ENCODE measurements around the gene AUTS2.

Gene AUTS2

DNA sequence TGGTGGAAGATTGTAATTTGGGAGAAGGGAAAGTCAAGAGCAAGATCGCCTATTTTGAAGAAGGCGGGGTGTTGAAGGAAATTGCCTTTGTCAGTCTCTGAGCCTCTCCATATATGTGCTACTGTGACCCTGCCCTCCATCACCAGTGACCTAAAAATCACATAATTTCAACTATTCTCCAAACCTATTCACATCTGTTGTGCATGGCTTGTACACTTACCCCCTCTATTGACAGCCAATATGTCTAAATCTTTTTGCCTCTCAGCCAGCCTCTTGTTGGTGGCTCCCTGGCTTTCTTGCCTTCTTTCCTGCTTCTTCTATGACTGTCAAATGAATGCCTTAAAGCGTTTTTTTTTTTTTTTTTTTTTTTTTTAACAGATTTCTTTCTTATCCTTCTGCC, 295.6 kb downstream of the AUTS2 start:
- no peak for DNase-seq (ENCODE audit: low read depth)

DNA sequence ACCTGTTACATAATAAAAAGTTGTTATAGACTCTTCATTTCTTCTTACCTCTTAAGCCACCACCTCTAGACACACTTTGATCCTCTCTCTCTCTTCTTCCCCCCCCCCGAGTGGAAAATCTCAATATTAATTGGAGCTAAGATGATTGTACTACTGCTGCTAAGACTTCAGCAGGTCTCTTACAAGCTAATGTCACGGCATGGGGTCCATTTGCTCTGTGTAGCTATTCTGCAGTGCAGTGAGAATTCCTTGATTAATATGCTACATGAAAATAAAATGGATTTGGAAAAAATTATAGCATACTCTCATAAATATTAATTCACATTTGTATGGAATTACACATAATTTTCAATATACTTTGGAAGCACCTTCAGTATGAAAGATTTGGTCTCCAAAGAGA, 297.2 kb downstream of the AUTS2 start:
- no peak for DNase-seq (ENCODE audit: low read depth)

DNA sequence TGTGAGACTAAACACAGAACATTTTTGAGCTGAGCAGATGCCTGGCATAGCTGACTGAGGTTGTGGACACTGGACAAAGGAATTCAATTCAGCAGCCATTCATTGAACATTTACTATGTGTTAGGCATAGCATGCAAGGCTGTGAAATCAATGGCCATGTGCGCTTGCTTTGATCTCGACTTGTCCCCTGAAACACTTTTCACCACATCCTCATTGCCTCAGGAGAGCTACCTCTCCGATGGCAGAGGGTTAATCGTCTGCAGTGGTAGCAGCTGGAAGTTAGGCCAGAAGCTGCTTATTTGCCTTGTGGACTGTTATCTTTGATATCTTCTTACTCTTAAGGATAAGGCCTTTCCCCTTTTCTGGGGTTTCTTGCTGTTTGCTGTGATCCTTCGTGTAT, 297.8 kb downstream of the AUTS2 start:
- no peak for DNase-seq (ENCODE audit: low read depth)

DNA sequence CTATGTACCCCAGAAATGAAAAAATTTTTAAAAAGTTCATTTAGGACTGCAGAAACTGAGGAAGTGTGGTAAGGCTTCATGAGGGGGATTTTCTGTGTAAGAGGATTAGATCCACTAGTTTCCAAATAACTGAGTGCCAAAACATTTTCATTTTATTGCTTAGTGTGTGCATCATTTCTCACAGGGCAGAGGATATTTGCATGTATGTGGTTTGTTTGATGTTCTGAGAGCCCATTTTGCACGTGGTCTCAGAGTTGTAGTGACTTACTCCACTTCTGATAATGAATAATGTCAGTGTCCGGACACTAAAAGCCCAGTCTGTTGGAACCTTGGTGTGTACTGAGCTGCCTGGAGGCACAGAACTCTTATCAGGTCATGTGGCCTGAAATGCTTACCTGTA, 299.9 kb downstream of the AUTS2 start:
- DNase-seq (ENCODE audit: low read depth), result no peak

DNA sequence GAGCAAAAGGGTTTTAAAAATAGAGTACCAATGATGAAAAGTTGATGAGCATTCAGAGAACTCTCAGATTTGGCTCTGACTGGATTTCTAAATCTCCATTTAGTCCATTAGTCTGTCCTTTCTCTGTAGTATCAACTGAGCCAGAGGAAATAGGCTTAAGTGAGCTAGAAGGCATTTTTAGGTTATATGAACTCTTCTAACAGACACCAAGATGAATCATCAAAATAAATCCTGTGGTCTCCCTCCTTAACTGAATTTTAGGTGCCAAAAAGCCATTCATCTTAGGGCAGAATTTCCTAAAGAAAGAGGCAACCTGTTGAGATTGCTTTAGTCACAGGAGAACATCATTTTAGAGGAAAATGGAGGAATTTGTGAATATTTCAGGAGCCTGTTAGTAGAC, 305.1 kb downstream of the AUTS2 start:
- DNase-seq (ENCODE audit: low read depth), result no peak

DNA sequence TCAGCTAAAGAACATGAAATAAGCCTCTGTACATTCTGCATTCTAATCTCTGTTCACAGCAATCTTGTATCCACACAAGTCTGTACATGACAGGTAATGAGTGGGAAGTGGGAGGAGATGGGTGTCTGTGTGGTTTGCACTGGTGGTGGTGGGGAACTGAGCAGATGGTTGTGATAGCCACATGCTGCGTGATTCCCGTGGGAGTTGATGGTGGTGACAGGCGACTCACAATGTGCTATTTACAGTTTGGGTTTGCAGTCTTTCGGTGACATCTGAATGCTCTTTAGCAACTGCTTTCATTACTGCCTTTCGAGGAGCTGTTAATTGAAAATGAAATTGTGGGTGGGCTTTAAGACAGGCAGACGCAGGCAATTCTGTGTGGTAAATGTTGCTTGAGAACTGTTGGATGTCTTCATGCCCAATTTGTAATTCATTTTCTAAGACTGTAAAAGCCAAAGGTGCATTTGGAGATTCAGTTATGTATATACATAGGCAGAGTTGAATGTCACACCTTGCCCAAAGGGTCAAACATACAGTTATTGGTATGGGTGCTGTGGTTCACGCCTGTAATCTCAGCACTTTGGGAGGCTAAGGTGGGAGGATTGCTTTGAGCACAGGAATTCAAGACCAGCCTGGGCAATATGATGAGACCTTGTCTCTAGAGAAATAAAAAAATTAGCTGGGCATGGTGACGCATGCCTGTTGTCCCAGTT, 308.2 kb downstream of the AUTS2 start:
- DNase-seq (ENCODE audit: low read depth), result no peak

DNA sequence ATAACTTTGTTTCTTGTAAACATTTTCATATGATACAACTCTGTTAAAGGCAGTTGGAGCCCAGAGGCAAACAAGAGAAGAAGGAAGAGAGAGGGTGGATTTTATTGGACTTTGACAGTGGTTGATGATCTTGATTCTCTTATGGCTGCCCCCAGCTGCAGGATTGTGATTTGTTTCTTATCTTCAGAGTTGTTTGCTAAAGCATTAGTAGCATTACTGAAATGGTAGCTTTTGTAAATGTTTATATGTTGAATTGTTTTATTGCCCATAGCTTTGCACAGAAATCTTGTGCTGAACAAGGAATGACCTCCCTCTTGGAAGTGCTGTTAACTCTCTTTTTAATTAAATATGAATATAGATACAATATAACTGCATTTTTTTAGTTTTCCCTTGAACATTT, 309.4 kb downstream of the AUTS2 start:
- DNase-seq (ENCODE audit: low read depth), result no peak

DNA sequence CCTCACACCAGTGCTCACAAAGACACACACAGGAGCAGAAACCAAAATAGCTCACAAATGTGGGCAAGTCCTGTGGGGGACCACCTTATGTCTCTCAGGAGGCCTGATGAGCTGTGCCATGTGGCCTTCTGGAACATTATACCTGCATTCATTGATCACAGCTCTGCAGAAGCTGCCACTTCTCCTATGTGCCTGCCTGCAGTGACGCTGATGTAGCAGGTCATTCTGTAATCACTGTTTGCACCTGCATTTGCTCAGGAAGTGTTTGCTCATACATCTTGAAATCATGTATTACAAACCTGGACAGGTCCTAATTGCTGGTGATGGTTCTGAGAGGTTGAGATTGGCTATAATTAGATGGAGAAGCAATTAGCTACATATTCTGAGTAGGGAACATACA, 310.2 kb downstream of the AUTS2 start:
- no peak for DNase-seq (ENCODE audit: low read depth)

DNA sequence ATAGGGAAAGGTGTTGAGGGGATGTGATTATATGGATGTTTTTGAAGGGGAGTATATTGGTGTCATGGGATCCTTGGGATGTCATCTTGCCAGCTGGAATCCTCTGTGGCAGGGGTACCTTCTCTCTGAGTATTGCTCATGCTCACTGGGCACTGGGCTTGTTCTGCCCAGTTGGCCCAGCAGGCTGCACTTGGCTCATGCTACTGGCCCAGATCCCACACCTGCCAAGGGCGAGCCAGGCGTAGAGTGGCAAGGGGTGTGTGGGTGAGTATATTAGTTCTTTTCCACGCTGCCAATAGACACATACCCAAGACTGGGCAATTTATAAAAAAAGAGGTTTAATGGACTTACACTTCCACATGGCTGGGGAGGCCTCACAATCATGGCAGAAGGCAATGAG, 311.9 kb downstream of the AUTS2 start:
- no peak for DNase-seq (ENCODE audit: low read depth)

DNA sequence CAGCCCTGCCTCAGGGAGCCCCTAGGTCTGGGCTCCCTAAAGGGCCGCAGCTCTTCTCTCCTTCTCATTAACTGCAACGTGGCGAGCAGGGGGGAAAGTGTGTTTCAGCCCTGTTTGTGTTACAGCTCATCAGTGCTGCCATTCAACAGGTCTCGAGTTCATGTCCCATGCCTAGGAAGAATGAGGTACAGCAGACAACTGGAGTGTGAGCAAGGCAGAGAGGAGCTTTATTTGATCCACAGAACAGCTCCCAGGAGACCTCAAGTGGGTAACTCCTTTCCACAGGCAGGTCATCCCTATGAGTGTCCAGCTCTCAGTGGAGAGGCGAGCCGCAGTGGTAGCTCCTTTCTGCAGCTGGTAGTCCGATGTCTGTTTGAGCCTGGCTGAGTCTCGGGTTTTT, 313.1 kb downstream of the AUTS2 start:
- DNase-seq (ENCODE audit: low read depth), result no peak

DNA sequence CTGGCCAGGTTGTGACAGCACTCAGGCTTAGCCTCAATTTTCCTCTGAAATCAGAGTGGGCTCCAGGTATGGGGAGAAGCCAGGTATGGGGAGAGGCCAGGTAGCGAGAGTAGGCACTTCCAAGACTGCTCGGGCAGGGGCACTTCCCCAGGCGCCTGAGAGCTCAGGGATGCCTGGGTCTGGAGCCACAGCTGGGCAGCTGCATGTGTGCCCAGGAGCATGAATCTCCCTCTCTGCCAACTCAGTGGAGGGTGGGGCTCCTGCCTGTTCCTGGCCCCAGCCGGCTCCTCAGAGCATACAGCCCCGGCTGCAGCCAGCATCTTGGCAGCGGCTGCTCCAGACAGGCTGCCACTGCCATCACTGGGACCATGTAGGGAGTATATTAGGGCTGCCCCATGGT, 313.9 kb downstream of the AUTS2 start:
- DNase-seq (ENCODE audit: low read depth), result no peak

DNA sequence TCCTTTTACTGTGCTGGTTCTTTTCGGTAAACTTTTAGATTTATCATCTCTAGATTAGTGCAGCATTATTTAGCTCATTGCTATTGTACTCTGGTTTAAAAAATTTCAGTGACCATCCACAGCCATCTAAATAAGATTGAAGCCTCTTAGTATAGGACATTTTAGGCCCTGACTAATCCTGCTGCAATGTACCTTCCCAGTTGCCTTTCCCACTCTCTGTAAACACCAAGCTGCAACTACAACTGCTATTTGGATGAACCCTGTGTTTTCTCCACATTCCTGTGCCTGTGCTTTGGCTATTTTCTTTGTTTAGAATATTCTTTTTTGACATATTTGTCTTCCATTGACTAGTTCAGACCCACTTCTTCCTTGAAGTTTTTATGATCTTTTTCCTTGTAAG, 314.6 kb downstream of the AUTS2 start:
- DNase-seq (ENCODE audit: low read depth), result no peak

DNA sequence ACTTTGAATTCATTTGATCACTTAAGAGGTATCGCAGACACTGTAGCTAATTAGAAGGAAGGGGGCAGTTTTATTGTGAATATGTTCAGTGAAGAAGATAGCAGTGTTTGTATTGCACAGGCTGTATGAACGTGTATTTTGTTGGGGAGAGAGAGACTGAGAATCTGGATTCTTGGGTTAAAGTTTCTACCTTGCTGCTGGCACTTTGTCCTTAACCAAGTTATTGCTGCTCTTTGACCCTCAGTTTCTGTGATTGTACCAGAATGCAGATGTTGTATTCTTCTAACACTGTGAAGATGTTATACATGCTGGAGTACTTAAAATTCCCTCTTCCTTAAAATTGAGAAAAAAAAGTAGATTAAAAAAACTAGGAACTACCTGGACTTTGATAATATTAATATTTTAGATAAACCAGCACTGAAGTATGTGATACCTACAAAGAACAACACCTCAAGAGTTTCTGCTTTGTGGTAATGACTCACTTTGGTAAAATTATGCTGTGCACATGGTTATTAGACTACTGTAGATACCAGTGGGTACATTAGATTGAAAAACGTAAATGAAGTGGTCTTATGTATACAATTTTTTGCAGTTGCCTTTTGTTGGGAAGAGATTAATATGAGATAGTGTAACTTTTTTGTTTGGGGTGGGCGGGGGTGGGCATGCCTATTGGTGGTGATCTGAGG, 321.3 kb downstream of the AUTS2 start:
- DNase-seq (ENCODE audit: low read depth), result no peak

DNA sequence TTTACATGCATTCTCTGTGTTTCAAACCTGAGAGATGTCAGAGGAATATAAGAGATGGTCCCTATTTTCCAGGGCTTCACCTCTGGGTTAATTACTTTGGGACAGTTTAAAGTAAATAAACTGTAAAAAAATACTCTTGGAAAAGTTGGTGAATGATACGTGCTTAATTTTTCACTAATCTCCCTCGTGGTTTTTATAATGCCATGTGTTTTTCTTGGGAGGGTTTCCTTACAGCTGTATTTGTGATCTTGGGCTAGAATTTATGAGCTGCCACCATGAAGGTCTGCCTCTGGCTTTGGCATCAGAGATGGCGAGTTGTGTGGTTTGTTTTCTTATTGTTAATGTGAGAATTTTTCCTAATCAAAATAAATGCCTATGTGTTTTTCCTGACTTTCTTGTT, 322.5 kb downstream of the AUTS2 start:
- DNase-seq (ENCODE audit: low read depth), result no peak

DNA sequence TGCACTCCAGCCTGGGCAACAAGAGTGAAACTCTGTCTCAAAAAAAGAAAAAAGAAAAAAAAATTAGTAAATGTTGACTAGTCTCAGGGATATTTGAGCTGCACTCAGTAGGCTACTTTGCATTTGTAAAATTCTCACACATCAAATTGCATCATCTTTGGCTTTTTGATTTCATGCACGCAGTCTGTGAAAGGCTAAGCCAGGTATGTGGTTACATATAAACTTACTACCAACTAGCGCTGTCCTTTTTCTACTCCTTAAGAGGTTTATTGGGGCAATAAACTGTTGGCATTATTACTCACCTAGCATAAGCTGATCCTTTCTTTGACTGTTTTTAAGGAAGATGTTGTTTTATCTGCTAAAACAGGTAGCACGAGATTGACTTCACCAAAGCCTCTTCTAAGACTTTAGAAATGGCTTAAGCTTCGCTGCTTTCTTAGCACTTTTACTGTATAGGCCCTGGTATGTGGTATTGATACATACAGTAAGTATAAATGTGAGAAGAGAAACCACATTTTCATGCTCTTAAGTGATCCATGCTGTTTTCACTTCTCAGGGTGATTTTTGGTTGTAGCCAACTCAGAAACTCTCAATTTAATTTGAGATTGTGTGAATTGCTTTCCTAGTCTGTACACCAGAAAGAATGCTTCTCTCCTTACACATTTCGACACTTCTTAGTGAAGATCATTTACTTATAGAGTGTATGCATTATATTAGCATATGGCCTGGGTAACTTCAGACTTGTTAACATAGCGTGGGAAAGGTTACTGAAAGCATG, 323.9 kb downstream of the AUTS2 start:
- DNase-seq (ENCODE audit: low read depth), result no peak

DNA sequence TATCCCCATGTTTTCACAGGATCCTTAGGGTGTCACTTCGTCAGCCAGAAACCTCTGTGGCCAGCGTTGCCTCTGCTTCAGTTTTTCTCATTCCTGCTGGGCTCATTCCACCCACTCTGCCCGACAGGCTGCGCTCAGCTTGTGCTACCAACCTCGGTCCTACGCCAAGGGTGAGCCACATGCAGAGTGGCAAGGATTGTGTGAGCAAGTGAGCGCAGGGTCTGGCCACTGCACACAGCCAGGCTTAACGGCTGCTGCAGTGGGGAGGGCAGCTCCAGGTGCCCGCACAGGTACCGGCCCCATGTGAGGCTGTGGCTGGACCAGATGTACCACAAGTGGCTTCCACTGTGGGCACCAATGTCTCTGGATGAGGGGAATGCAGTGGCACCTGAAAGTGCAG, 329.2 kb downstream of the AUTS2 start:
- no peak for DNase-seq (ENCODE audit: low read depth)

DNA sequence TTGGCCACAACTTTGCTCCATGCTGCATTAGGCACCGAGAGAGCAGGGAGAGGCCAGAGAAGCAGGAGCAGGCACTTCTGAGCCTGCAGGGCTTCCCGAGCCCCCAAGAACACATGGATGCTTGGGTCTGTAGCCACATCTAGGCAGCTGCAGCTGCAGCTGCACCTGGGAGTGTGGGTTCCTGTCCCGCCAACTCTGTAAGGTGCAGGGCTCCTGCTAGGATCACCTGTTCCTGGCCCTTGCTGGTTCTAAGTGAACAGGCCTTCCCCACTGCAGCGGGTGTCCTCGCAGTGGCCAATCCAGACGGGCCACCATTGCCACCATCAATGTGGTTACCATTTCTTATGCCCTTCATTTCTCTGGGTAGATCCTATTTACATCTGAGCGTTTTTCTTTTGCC, 330.3 kb downstream of the AUTS2 start:
- no peak for DNase-seq (ENCODE audit: low read depth)

DNA sequence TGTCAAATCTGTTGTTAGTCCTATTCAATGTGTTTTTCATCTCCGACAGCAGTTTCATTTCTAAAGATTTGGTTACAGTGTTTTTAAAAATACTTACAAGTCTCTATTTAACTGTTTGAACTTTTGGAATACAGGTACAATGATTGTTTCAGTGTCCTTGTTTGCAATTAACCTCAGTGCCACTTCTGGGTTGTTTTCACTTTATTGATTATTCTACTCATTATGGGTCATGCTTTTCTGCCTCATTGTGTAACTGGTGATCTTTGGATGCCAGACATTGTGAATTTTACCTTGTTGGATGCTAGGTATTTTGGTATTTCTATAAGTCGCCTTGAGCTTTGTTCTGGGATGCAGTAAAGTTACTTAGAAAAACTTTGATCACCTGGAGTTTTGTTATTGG, 331.3 kb downstream of the AUTS2 start:
- DNase-seq (ENCODE audit: low read depth), result no peak

DNA sequence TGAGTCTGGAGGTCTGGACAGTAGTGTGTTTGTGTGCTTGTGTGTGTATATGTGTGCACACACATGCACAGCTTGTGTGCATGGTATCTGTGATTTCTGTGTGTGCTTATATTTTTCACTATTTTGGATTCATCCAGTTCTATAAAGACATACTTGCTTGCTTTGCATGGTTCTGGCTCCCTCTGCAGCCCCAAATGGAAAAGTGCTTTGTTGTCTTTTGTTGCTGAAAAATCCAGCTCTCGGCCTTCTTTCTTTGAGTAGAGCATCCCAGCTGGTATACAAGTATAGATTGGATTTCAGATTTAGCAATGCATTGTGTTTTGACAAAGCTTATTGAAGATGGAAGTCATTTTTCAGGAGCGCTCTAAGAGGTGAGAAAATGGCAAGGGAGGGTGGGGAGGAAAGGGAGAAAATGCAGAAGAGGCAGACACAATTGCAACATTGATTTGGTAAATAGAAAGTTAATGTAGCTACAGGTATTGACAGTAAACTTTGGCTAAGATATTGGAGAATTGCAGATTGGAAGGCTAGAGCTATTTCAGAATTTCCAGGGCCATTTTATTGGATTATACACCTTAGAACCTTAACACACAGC, 333.9 kb downstream of the AUTS2 start:
- DNase-seq (ENCODE audit: low read depth), result no peak

DNA sequence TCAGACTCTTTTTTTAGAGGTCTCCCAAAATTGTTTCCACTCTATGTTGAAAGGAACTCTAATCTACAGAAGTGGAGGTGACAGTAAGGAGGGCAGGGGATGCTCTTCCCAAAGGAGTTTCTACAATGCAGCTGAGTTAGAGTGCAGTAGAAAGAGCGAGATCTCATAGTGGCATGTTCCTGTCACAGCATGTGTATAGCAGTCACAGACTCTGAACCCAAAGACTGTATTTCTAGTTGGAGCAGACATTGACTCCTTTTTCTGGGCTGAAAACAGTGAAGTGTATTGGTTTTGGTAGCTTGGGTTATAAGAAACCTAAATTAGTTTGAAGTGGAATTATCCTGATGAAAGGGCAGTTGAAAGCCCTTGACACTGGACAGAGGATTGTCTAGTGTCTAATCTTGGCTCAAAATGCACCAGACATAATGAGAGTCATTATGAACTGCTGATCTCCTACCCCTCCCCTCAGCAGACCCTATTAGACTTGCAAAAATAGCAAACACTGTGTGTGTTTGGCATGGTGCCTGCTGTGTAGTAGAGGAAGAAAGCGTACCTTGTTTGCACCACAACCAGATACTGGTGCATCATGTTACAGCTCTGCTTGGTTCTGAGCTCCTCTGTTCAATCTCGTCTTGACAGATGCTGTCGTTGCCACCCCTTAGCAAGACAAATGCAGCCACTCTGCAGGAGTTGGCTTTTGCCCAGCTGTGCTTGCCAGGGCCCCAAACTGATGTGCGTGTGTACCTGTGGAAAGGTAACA, 336.0 kb downstream of the AUTS2 start:
- DNase-seq (ENCODE audit: low read depth), result no peak

DNA sequence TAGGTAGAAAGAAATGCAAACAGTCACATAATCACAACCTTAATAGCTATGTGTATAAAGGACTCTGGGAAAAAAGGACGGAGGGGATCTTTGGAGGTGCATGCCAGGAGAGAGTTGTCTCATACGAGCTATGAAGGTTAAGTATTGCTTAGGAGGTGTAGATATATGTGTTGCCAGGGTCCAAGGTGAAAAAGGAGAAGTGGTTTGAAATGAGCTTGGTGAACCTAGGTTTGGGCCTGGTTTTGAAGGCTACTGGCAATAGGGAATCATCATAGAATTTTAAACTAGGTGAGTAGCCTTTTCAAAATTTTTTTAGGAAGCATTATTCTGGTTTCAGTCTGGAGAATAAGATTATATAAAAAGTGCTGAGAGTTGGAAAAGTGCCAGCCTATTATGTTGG, 336.8 kb downstream of the AUTS2 start:
- DNase-seq (ENCODE audit: low read depth), result no peak

DNA sequence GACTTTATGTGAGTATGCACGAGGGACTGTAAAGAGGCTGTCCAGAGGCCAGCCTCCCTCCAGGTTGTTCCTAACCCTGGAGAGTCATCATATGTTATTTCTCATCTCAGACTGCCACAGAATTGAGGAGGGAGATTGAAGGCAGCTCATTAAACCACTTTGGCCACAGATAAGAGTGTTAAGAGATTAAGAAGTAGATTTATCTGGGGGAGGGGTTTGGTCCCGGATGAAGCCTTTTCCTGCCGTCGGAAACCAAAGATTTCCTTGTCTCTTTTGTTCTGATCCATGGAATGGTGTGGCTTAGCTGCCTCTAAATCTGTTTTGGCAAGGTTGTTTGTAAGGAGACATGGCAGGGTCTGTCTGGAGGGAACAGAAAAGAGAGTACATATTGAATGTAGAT, 338.8 kb downstream of the AUTS2 start:
- no peak for DNase-seq (ENCODE audit: low read depth)

Data from HS-5 (cell line).